Neuron (in vitro differentiated cells): ENCODE results near the gene ZNF91.
"Not testable (repeated sequence)": the region's sequence is repeated elsewhere in the genome, so short reads cannot be mapped to it uniquely, and the experiment has no call there.

Source experiments
- H2AFZ ChIP-seq: one replicate; pipeline ENCODE4 v1.6.1; 2013; ENCODE audit warnings: low read depth, mild to moderate bottlenecking, inconsistent platforms, low read length, moderate library complexity
- H3K27me3 ChIP-seq: one replicate; pipeline ENCODE4 v1.6.1; 2013; ENCODE audit warnings: low read length; ENCODE audit not compliant: insufficient read depth
- H3K36me3 ChIP-seq: one replicate; pipeline ENCODE4 v1.6.1; 2013; ENCODE audit warnings: low read length; ENCODE audit not compliant: insufficient read depth
- H3K4me1 ChIP-seq: one replicate; pipeline ENCODE4 v1.6.1; 2013; ENCODE audit warnings: low read length; ENCODE audit not compliant: insufficient read depth
- H3K4me3 ChIP-seq: 2 replicates; pipeline ENCODE4 v1.5.1; 2013; ENCODE audit warnings: mild to moderate bottlenecking, low read length, moderate library complexity
- H3K9me3 ChIP-seq: one replicate; pipeline ENCODE4 v1.6.1; 2013; ENCODE audit warnings: low read length

Gene ZNF91

GRCh38 chr19:23345838-23346237, 49.4 kb downstream of the ZNF91 start:
- no peaks in the 10 kb centered on the region for H3K27me3 ChIP-seq
- H3K36me3 ChIP-seq: peaks cover 47% of the 10 kb centered on the region
- no peaks in the 10 kb centered on the region for H3K4me1 ChIP-seq
- H3K9me3 ChIP-seq: peaks cover 57% of the 10 kb centered on the region
- H2AFZ ChIP-seq: no peak overlapping the region
- H3K4me3 ChIP-seq: no peak overlapping the region

- Histone ChIP-seq H3K9me3 (peaks cover 48% of the 10 kb centered on the region), H3K36me3 (peaks cover 38% of the 10 kb centered on the region), H3K4me3 (no peak overlapping the region), H2AFZ (no peak overlapping the region), H3K27me3 (no peaks in the 10 kb centered on the region), H3K4me1 (no peaks in the 10 kb centered on the region)
These were observed 51.7 kb downstream of the ZNF91 start for GRCh38 chr19:23343434-23344010.

GRCh38 chr19:23328211-23328610, 67.1 kb downstream of the ZNF91 start:
- Histone ChIP-seq H2AFZ (no peak overlapping the region), H3K27me3 (no peaks in the 10 kb centered on the region), H3K4me3 (no peak overlapping the region), H3K9me3 (peaks cover 27% of the 10 kb centered on the region), H3K36me3 (peaks cover 20% of the 10 kb centered on the region), H3K4me1 (no peaks in the 10 kb centered on the region)

GRCh38 chr19:23321953-23322549, 73.2 kb downstream of the ZNF91 start:
- Histone ChIP-seq H3K4me3 (no peak overlapping the region), H3K27me3 (no peaks in the 10 kb centered on the region), H3K9me3 (peaks cover 8% of the 10 kb centered on the region), H3K4me1 (no peaks in the 10 kb centered on the region), H3K36me3 (peaks cover 4% of the 10 kb centered on the region), H2AFZ (no peak overlapping the region)

- not testable (repeated sequence) for H3K4me1 ChIP-seq, H3K36me3 ChIP-seq, H3K4me3 ChIP-seq, H3K9me3 ChIP-seq, H2AFZ ChIP-seq, H3K27me3 ChIP-seq
These were observed 73.9 kb downstream of the ZNF91 start for GRCh38 chr19:23321403-23321802.

- not testable (repeated sequence) for H3K4me1 ChIP-seq, H3K27me3 ChIP-seq, H3K9me3 ChIP-seq, H2AFZ ChIP-seq, H3K4me3 ChIP-seq, H3K36me3 ChIP-seq
These were observed 75.7 kb downstream of the ZNF91 start for GRCh38 chr19:23319571-23319970.

- H3K27me3 ChIP-seq, H3K4me3 ChIP-seq, H3K9me3 ChIP-seq, H2AFZ ChIP-seq, H3K4me1 ChIP-seq, H3K36me3 ChIP-seq: not testable (repeated sequence)
These were observed 76.3 kb downstream of the ZNF91 start for GRCh38 chr19:23318941-23319340.

GRCh38 chr19:23318143-23318542, 77.1 kb downstream of the ZNF91 start:
- Histone ChIP-seq H3K27me3 (no peaks in the 10 kb centered on the region), H3K9me3 (no peaks in the 10 kb centered on the region), H2AFZ (no peak overlapping the region), H3K4me3 (no peak overlapping the region), H3K4me1 (no peaks in the 10 kb centered on the region), H3K36me3 (no peaks in the 10 kb centered on the region)

- no peaks in the 10 kb centered on the region for H3K36me3 ChIP-seq
- H2AFZ ChIP-seq: no peak overlapping the region
- H3K4me1 ChIP-seq: no peaks in the 10 kb centered on the region
- no peak overlapping the region for H3K4me3 ChIP-seq
- H3K9me3 ChIP-seq: peaks cover 1% of the 10 kb centered on the region
- no peaks in the 10 kb centered on the region for H3K27me3 ChIP-seq
These were observed 80.0 kb downstream of the ZNF91 start for GRCh38 chr19:23315286-23315685.

- no peak overlapping the region for H2AFZ ChIP-seq
- no peaks in the 10 kb centered on the region for H3K36me3 ChIP-seq
- no peaks in the 10 kb centered on the region for H3K4me1 ChIP-seq
- no peak overlapping the region for H3K4me3 ChIP-seq
- H3K9me3 ChIP-seq: peaks cover 1% of the 10 kb centered on the region
- H3K27me3 ChIP-seq: no peaks in the 10 kb centered on the region
These were observed 80.6 kb downstream of the ZNF91 start for GRCh38 chr19:23314505-23315251.

GRCh38 chr19:23313196-23313595, 82.1 kb downstream of the ZNF91 start:
- no peaks in the 10 kb centered on the region for H3K27me3 ChIP-seq
- peaks cover 11% of the 10 kb centered on the region for H3K36me3 ChIP-seq
- H3K4me3 ChIP-seq: no peak overlapping the region

GRCh38 chr19:23312515-23312914, 82.8 kb downstream of the ZNF91 start:
- Histone ChIP-seq H3K4me3 (no peak overlapping the region), H3K4me1 (no peaks in the 10 kb centered on the region), H2AFZ (no peak overlapping the region), H3K27me3 (no peaks in the 10 kb centered on the region), H3K9me3 (peaks cover 1% of the 10 kb centered on the region), H3K36me3 (peaks cover 17% of the 10 kb centered on the region)

More at GRCh38 chr19:23313196-23313595, 82.1 kb downstream of the ZNF91 start:
- H2AFZ ChIP-seq: no peak overlapping the region
- H3K4me1 ChIP-seq: no peaks in the 10 kb centered on the region
- H3K9me3 ChIP-seq: peaks cover 1% of the 10 kb centered on the region

- peaks cover 21% of the 10 kb centered on the region for H3K36me3 ChIP-seq
- no peaks in the 10 kb centered on the region for H3K27me3 ChIP-seq
- no peak overlapping the region for H3K4me3 ChIP-seq
- no peaks in the 10 kb centered on the region for H3K4me1 ChIP-seq
- H2AFZ ChIP-seq: no peak overlapping the region
- peaks cover 1% of the 10 kb centered on the region for H3K9me3 ChIP-seq
These were observed 83.7 kb downstream of the ZNF91 start for GRCh38 chr19:23311551-23311950.
